Endothelial cell of umbilical vein (primary cell): ENCODE data around the gene KCTD18. TPM values are rescaled to one million over a fixed set of nuclear protein-coding genes. Genes with fewer than 3 reads are reported as not detected.

Source experiments
- BruUV-seq: library from RNA; stranded (reverse); fragments of 400-500 nt; replicated peaks from 2 replicates; lab custom pipeline; 2021; lab: Mats Ljungman, UMichigan
- CTCF ChIA-PET: fragments of 300-600, 350-600 bp; sonication (Branson Sonifier 250); formaldehyde crosslinking; loops from one replicate; lab custom pipeline; 2021; ENCODE audit warnings: antibody characterized with exemption, inconsistent platforms; lab: Charles Lee
- POLR2A ChIA-PET: fragments of 300-600, 350-600 bp; sonication (Branson Sonifier 250); formaldehyde crosslinking; loops from one replicate; lab custom pipeline; 2021; ENCODE audit warnings: antibody characterized with exemption, inconsistent platforms; lab: Charles Lee
- DNase-seq: peaks from one replicate; pipeline ENCODE4 v3.0.0-alpha.2; 2011; ENCODE audit warnings: low read depth, low spot score
- FAIRE-seq: peaks from 2 replicates; lab custom pipeline; 2011; peaks lifted over from hg19 to GRCh38; lab: Jason Lieb, UNC
- H2AFZ ChIP-seq: 2 replicates; pipeline ENCODE4 v1.6.0; 2012; ENCODE audit warnings: low read depth, low read length, control low read depth, inconsistent platforms
- H3K27ac ChIP-seq: 2 replicates; pipeline ENCODE4 v1.5.1; 2011; ENCODE audit warnings: low read depth, mild to moderate bottlenecking, control low read depth, low read length, moderate library complexity; ENCODE audit not compliant: insufficient read depth
- H3K27me3 ChIP-seq, 2 experiments: 2 replicates each; pipeline versions ENCODE4 v1.6.0 to v1.6.1; 2011; ENCODE audit warnings: low read length in 2 of 2, mixed read lengths in 1 of 2; ENCODE audit not compliant: control insufficient read depth in 2 of 2, insufficient read depth in 2 of 2
- H3K36me3 ChIP-seq, 2 experiments: 2 replicates in 1 of 2; 3 replicates in 1 of 2; pipeline ENCODE4 v1.5.1; 2011; ENCODE audit warnings: low read length in 2 of 2, mild to moderate bottlenecking in 1 of 2, moderate library complexity in 1 of 2; ENCODE audit not compliant: control insufficient read depth in 2 of 2, insufficient read depth in 2 of 2; ENCODE audit errors: extremely low read depth in 1 of 2
- H3K4me1 ChIP-seq: 3 replicates; pipeline ENCODE4 v1.5.1; 2011; ENCODE audit warnings: mild to moderate bottlenecking, low read length; ENCODE audit not compliant: control insufficient read depth, insufficient read depth; ENCODE audit errors: extremely low read depth
- H3K4me2 ChIP-seq: 2 replicates; pipeline ENCODE4 v1.6.1; 2011; ENCODE audit warnings: low read length, control low read depth, mixed read lengths; ENCODE audit not compliant: insufficient read depth
- H3K4me3 ChIP-seq, 3 experiments: fragments of 200-600 bp in 1 of 3; sonication (generic), shearing (Covaris generic) in 1 of 3; replicated peaks in 1 of 3; 2 replicates each; pipeline ENCODE4 v1.5.1; 2011 to 2016; ENCODE audit warnings: control low read depth in 3 of 3, low read length in 3 of 3, mild to moderate bottlenecking in 2 of 3, inconsistent platforms in 1 of 3, low read depth in 1 of 3, moderate library complexity in 1 of 3; ENCODE audit not compliant: insufficient read depth in 1 of 3
- H3K79me2 ChIP-seq: 2 replicates; pipeline ENCODE4 v1.6.0; 2012; ENCODE audit warnings: low read length, inconsistent platforms; ENCODE audit not compliant: control insufficient read depth, insufficient read depth
- H3K9ac ChIP-seq: replicated peaks from 2 replicates; pipeline ENCODE3; 2011; ENCODE audit warnings: low read length, control low read depth; ENCODE audit not compliant: insufficient read depth; ENCODE audit errors: extremely low read depth
- H3K9me1 ChIP-seq: replicated peaks from 3 replicates; pipeline ENCODE4 v1.6.0; 2011; ENCODE audit warnings: mild to moderate bottlenecking, low read length; ENCODE audit not compliant: control insufficient read depth, insufficient read depth; ENCODE audit errors: extremely low read depth
- H3K9me3 ChIP-seq: replicated peaks from 2 replicates; pipeline ENCODE4 v1.5.1; 2012; ENCODE audit warnings: low read length, inconsistent platforms; ENCODE audit not compliant: control insufficient read depth, insufficient read depth
- H4K20me1 ChIP-seq: replicated peaks from 2 replicates; pipeline ENCODE3; 2011; ENCODE audit warnings: mild to moderate bottlenecking, low read length; ENCODE audit not compliant: control insufficient read depth, insufficient read depth; ENCODE audit errors: extremely low read depth
- EZH2 ChIP-seq: IDR thresholded peaks from 2 replicates; pipeline ENCODE4 v1.6.1; 2012; ENCODE audit warnings: borderline replicate concordance, low read depth, mild to moderate bottlenecking, moderate library complexity, low read length, inconsistent platforms; ENCODE audit not compliant: severe bottlenecking
- FOS ChIP-seq: IDR thresholded peaks from 2 replicates; pipeline ENCODE4 v1.6.1; 2011; ENCODE audit warnings: mild to moderate bottlenecking, low read length, moderate library complexity, borderline replicate concordance; ENCODE audit not compliant: insufficient read depth
- GATA2 ChIP-seq: IDR thresholded peaks from 2 replicates; pipeline ENCODE4 v1.7.0; 2011; ENCODE audit warnings: low read depth, mild to moderate bottlenecking, moderate library complexity, mixed read lengths, low read length; ENCODE audit not compliant: insufficient read length, insufficient read depth
- JUN ChIP-seq: IDR thresholded peaks from 2 replicates; pipeline ENCODE4 v1.6.1; 2011; ENCODE audit warnings: borderline replicate concordance, low read depth; ENCODE audit not compliant: insufficient read length, insufficient read depth
- MYC ChIP-seq: IDR thresholded peaks from one replicate; pipeline ENCODE4 v1.6.1; 2011; ENCODE audit warnings: mild to moderate bottlenecking, low read depth, low read length
- POLR2A ChIP-seq: IDR thresholded peaks from 2 replicates; pipeline ENCODE4 v1.6.1; 2012; ENCODE audit warnings: low read depth, mild to moderate bottlenecking, control low read depth, low read length
- POLR2AphosphoS5 ChIP-seq: IDR thresholded peaks from 2 replicates; pipeline ENCODE4 v1.6.1; 2012; ENCODE audit warnings: low read depth, mild to moderate bottlenecking, control low read depth, low read length, moderate library complexity; ENCODE audit not compliant: insufficient read depth
- dilution Hi-C: fragments of 300-500 bp; cut with MboI; formaldehyde crosslinking; loops from one replicate; pipeline ENCODE4 v1.15.0; 2019; ENCODE audit warnings: low sequenced_read_pairs; ENCODE audit not compliant: extremely low pct_ligation_motif_present
- intact Hi-C: fragments of 100-400 bp; cut with micrococcal nuclease; formaldehyde crosslinking; loops from one replicate; pipeline ENCODE4 v1.10.0; 2022
- polyA plus RNA-seq, 4 experiments: library from polyadenylated mRNA; depleted of rRNA in 3 of 4; stranded (reverse) in 3 of 4; unstranded in 1 of 4; fragments of >200 nt; gene quantifications; 2 replicates each; pipeline versions ENCODE4 v1.2.1 to v1.2.3, GENCODE V29; 2011 to 2012; ENCODE audit warnings: missing spikeins in 1 of 4
- total RNA-seq: library from RNA; stranded (reverse); gene quantifications from 2 replicates; pipeline ENCODE4 v1.2.3, GENCODE V29; 2021
- TF ChIP-seq, protein P1 (sequence below), 2 donors: IDR thresholded peaks; 1 replicate in 1 of 2; 2 replicates in 1 of 2; pipeline ENCODE4 v1.5.1; 2011; ENCODE audit warnings: low read length in 2 of 2, mild to moderate bottlenecking in 2 of 2, moderate library complexity in 2 of 2, control low read depth in 1 of 2, inconsistent platforms in 1 of 2, low read depth in 1 of 2; ENCODE audit not compliant: insufficient read depth in 1 of 2; ENCODE audit errors: extremely low read depth in 1 of 2
- TF ChIP-seq, protein P2 (sequence below): IDR thresholded peaks from 2 replicates; pipeline ENCODE4 v1.6.1; 2011; ENCODE audit not compliant: insufficient read depth, insufficient read length

The KCTD18 gene
- total and polyA plus RNA-seq, 2 donors (not counting 3 experiments of a cell fraction or from before 2014, with no cell fraction given), result 2.6 to 6.6 TPM

DNA sequence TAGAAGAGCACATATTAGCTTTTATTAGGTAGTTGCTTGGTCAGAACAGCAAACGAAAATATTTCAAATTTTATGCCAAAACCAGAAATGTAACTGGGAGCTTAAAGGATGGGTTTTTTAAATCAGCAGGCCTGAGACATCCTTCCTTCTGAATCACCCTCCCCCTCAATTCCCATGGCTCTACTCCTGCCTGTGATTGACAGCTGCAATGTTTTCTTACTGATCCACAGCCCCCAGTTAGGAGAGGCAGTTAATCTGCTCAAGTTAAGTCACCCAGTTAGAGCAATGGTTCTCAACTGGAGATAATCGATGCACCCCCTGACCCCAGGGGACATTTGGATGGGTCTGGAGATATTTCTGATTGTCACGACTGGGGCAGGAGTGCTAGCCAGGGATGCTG lies 24.9 kb downstream of the KCTD18 start:
- Histone ChIP-seq H3K4me1 (no peaks in the 10 kb centered on the region), H2AFZ (no peak overlapping the region), H3K79me2 (no peaks in the 10 kb centered on the region), H3K9ac (no peak overlapping the region), H3K9me3 (no peaks in the 10 kb centered on the region), H3K27me3 (no peaks in the 10 kb centered on the region), H3K36me3 (no peaks in the 10 kb centered on the region), H3K4me2 (no peak overlapping the region), H3K9me1 (no peaks in the 10 kb centered on the region), H4K20me1 (no peaks in the 10 kb centered on the region), H3K4me3 (no peak overlapping the region), H3K27ac (no peak overlapping the region)
- dilution Hi-C loops, result no loop called here
- no peak for TF ChIP-seq POLR2AphosphoS5
- TF ChIP-seq, protein P1, sequence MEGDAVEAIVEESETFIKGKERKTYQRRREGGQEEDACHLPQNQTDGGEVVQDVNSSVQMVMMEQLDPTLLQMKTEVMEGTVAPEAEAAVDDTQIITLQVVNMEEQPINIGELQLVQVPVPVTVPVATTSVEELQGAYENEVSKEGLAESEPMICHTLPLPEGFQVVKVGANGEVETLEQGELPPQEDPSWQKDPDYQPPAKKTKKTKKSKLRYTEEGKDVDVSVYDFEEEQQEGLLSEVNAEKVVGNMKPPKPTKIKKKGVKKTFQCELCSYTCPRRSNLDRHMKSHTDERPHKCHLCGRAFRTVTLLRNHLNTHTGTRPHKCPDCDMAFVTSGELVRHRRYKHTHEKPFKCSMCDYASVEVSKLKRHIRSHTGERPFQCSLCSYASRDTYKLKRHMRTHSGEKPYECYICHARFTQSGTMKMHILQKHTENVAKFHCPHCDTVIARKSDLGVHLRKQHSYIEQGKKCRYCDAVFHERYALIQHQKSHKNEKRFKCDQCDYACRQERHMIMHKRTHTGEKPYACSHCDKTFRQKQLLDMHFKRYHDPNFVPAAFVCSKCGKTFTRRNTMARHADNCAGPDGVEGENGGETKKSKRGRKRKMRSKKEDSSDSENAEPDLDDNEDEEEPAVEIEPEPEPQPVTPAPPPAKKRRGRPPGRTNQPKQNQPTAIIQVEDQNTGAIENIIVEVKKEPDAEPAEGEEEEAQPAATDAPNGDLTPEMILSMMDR (IDR thresholded peaks at IDR 0.05; ENCODE audit: extremely low read depth in 1 of 2, insufficient read depth in 1 of 2, low read depth in 1 of 2, low read length in 2 of 2), result no peak
- no peak for TF ChIP-seq GATA2
- TF ChIP-seq JUN, result no peak
- TF ChIP-seq MYC, result no peak
- TF ChIP-seq, protein P2, sequence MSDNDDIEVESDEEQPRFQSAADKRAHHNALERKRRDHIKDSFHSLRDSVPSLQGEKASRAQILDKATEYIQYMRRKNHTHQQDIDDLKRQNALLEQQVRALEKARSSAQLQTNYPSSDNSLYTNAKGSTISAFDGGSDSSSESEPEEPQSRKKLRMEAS, result no peak
- TF ChIP-seq EZH2, result no peak
- TF ChIP-seq POLR2A, result no peak
- TF ChIP-seq FOS, result no peak
- DNase-seq (no peak), FAIRE-seq (no peak)
- BruUV-seq, result no TSS peak
- POLR2A ChIA-PET, result no interaction called here
- CTCF ChIA-PET, result interaction anchor here (1.1 to 6.5 kb wide), 7 partner anchors 9 to 512 kb away, joined by 3 to 149 read pairs (median 14); no protein-coding TSS in a partner anchor
- intact Hi-C loops, result loop anchor here (10.0 kb wide), 1 partner anchor 250 kb away; no protein-coding TSS in a partner anchor
